ENCODE data around the gene GSK3A. TPM values are rescaled to one million over a fixed set of nuclear protein-coding genes. Genes with fewer than 3 reads are reported as not detected.

GSK3A gene
- total and polyA plus RNA-seq, 9 of the 15 experiments (the other 6 are each of a cell fraction or from before 2014, with no cell fraction given): 0.62 to 90.7 (median 33.3) TPM

- TF ChIP-seq GATAD2A (IDR thresholded peaks at IDR 0.05) (peak; percentile 50; the same call in 1 of the 2 replicates), FOS (IDR thresholded peaks at IDR 0.05; ENCODE audit: extremely low read depth, insufficient read length) (peak; percentile 37), ZNF785 (CRISPR knock-in tag; IDR thresholded peaks at IDR 0.05) (no peak), HDAC1 (IDR thresholded peaks at IDR 0.05) (0 out of 4 replicates have a peak, but pooled peaks of 1 of the 2 experiments have one; percentile 42), BHLHE40 (IDR thresholded peaks at IDR 0.05; ENCODE audit: low read length) (no peak), EGR1 (conservative IDR thresholded peaks at IDR 0.05) (peak; percentile 20; the same call in 1 of the 2 replicates), FOSL1 (tag; conservative IDR thresholded peaks at IDR 0.05) (peak; percentile 93), LARP7 (IDR thresholded peaks at IDR 0.05) (no peak), ZNF764 (CRISPR knock-in tag; IDR thresholded peaks at IDR 0.05; ENCODE audit: low read depth) (no peak), L3MBTL2 (IDR thresholded peaks at IDR 0.05) (peak; percentile 54), JUN (IDR thresholded peaks at IDR 0.05; ENCODE audit: borderline replicate concordance, low read depth, low read length) (peak; percentile 87), JUN (CRISPR knock-in tag; IDR thresholded peaks at IDR 0.05; ENCODE audit: borderline replicate concordance) (no peak), EP300 (IDR thresholded peaks at IDR 0.05; ENCODE audit: low read length) (peak; percentile 26; the same call in 1 of the 2 replicates), SRSF3 (IDR thresholded peaks at IDR 0.05; ENCODE audit: insufficient read depth, low read length) (no peak), SREBF1 (IDR thresholded peaks at IDR 0.05; ENCODE audit: borderline replicate concordance, low read depth, low read length) (no peak), FUS (optimal IDR thresholded peaks at IDR 0.05; ENCODE audit: low read depth, low read length) (no peak), CREBBP (IDR thresholded peaks at IDR 0.05; ENCODE audit: low read depth, low read length) (no peak), FOXJ2 (tag; IDR thresholded peaks at IDR 0.05) (no peak), RBM15 (IDR thresholded peaks at IDR 0.05; ENCODE audit: insufficient read depth, low read length) (no peak), RBBP5 (IDR thresholded peaks at IDR 0.05; ENCODE audit: borderline replicate concordance, insufficient read depth, low read length, poor library complexity, severe bottlenecking) (no peak)
- TF ChIP-seq, protein P1, sequence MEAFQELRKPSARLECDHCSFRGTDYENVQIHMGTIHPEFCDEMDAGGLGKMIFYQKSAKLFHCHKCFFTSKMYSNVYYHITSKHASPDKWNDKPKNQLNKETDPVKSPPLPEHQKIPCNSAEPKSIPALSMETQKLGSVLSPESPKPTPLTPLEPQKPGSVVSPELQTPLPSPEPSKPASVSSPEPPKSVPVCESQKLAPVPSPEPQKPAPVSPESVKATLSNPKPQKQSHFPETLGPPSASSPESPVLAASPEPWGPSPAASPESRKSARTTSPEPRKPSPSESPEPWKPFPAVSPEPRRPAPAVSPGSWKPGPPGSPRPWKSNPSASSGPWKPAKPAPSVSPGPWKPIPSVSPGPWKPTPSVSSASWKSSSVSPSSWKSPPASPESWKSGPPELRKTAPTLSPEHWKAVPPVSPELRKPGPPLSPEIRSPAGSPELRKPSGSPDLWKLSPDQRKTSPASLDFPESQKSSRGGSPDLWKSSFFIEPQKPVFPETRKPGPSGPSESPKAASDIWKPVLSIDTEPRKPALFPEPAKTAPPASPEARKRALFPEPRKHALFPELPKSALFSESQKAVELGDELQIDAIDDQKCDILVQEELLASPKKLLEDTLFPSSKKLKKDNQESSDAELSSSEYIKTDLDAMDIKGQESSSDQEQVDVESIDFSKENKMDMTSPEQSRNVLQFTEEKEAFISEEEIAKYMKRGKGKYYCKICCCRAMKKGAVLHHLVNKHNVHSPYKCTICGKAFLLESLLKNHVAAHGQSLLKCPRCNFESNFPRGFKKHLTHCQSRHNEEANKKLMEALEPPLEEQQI (IDR thresholded peaks at IDR 0.05): no peak
- TF ChIP-seq, protein P2, sequence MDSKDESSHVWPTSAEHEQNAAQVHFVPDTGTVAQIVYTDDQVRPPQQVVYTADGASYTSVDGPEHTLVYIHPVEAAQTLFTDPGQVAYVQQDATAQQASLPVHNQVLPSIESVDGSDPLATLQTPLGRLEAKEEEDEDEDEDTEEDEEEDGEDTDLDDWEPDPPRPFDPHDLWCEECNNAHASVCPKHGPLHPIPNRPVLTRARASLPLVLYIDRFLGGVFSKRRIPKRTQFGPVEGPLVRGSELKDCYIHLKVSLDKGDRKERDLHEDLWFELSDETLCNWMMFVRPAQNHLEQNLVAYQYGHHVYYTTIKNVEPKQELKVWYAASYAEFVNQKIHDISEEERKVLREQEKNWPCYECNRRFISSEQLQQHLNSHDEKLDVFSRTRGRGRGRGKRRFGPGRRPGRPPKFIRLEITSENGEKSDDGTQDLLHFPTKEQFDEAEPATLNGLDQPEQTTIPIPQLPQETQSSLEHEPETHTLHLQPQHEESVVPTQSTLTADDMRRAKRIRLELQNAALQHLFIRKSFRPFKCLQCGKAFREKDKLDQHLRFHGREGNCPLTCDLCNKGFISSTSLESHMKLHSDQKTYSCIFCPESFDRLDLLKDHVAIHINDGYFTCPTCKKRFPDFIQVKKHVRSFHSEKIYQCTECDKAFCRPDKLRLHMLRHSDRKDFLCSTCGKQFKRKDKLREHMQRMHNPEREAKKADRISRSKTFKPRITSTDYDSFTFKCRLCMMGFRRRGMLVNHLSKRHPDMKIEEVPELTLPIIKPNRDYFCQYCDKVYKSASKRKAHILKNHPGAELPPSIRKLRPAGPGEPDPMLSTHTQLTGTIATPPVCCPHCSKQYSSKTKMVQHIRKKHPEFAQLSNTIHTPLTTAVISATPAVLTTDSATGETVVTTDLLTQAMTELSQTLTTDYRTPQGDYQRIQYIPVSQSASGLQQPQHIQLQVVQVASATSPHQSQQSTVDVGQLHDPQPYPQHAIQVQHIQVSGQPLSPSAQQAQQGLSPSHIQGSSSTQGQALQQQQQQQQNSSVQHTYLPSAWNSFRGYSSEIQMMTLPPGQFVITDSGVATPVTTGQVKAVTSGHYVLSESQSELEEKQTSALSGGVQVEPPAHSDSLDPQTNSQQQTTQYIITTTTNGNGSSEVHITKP (IDR thresholded peaks at IDR 0.05; ENCODE audit: partially characterized antibody): peak; percentile 32
Measured at GRCh38 chr19:42281827-42282762, 39.7 kb upstream of the GSK3A start (continued).
